Loucy (cell line): Measurements from ENCODE around the gene BHLHE40.

ENCODE experiments used
- H2AFZ ChIP-seq: fragments of 200-600 bp; sonication (generic); 2 replicates; pipeline ENCODE4 v1.6.0; 2016; ENCODE audit warnings: antibody characterized with exemption, mild to moderate bottlenecking, low read length, moderate library complexity
- H3F3A ChIP-seq: fragments of 200-600 bp; 2 replicates; pipeline ENCODE4 v1.6.0; 2016; ENCODE audit warnings: antibody characterized with exemption, low read depth, mild to moderate bottlenecking
- H3K27me3 ChIP-seq: fragments of 200-600 bp; sonication (generic); 2 replicates; pipeline ENCODE4 v1.6.1; 2014; ENCODE audit warnings: low read length, mild to moderate bottlenecking; ENCODE audit not compliant: insufficient read depth, poor library complexity, severe bottlenecking
- H3K36me3 ChIP-seq: fragments of 200-600 bp; sonication (generic); 2 replicates; pipeline ENCODE4 v1.6.1; 2016; ENCODE audit warnings: low read length; ENCODE audit not compliant: insufficient read depth
- H3K4me1 ChIP-seq: fragments of 200-600 bp; sonication (generic); 2 replicates; pipeline ENCODE4 v1.5.1; 2014; ENCODE audit warnings: low read length, mild to moderate bottlenecking; ENCODE audit not compliant: insufficient read depth, poor library complexity, severe bottlenecking
- H3K4me2 ChIP-seq: fragments of 200-600 bp; sonication (generic); 2 replicates; pipeline ENCODE4 v1.6.0; 2014; ENCODE audit warnings: antibody characterized with exemption, low read length, low read depth, mild to moderate bottlenecking; ENCODE audit not compliant: poor library complexity, severe bottlenecking
- H3K4me3 ChIP-seq: fragments of 200-600 bp; sonication (generic); 2 replicates; pipeline ENCODE4 v1.5.1; 2014; ENCODE audit warnings: low read length, mild to moderate bottlenecking, mixed read lengths; ENCODE audit not compliant: poor library complexity, severe bottlenecking
- H3K79me2 ChIP-seq: fragments of 200-600 bp; sonication (generic); 2 replicates; pipeline ENCODE4 v1.6.1; 2014; ENCODE audit warnings: low read length; ENCODE audit not compliant: insufficient read depth
- H3K9ac ChIP-seq: fragments of 200-600 bp; sonication (generic); 2 replicates; pipeline ENCODE4 v1.6.0; 2014; ENCODE audit warnings: mild to moderate bottlenecking, low read depth, low read length, moderate library complexity; ENCODE audit not compliant: poor library complexity, severe bottlenecking
- H3K9me2 ChIP-seq: fragments of 200-600 bp; sonication (generic); replicated peaks from 2 replicates; pipeline ENCODE4 v1.6.1; 2016; ENCODE audit warnings: low read depth, low read length, mixed read lengths
- H3K9me3 ChIP-seq: fragments of 200-600 bp; sonication (generic); 2 replicates; pipeline ENCODE4 v1.6.1; 2014; ENCODE audit warnings: mild to moderate bottlenecking, antibody characterized with exemption, low read length, low read depth; ENCODE audit not compliant: insufficient read depth
- H4K20me1 ChIP-seq: fragments of 200-600 bp; sonication (generic); 2 replicates; pipeline ENCODE4 v1.6.0; 2014; ENCODE audit warnings: antibody characterized with exemption, low read length, mild to moderate bottlenecking; ENCODE audit not compliant: insufficient read depth, poor library complexity, severe bottlenecking
- CTCF ChIP-seq: fragments of 200-600 bp; sonication (generic); conservative IDR thresholded peaks from 2 replicates; pipeline ENCODE4 v1.5.1; 2014; ENCODE audit warnings: mild to moderate bottlenecking, antibody characterized with exemption, low read length
- EZH2phosphoT487 ChIP-seq: fragments of 200-600 bp; IDR thresholded peaks from 2 replicates; pipeline ENCODE4 v1.6.1; 2018; ENCODE audit warnings: antibody characterized with exemption, mild to moderate bottlenecking, moderate library complexity, borderline replicate concordance

The BHLHE40 gene

GRCh38 chr3:5004319-5005152 lies 25.3 kb downstream of the BHLHE40 start:
- TF ChIP-seq CTCF = no peak
- no peak for TF ChIP-seq EZH2phosphoT487
- no peak overlapping the region for H3K9ac ChIP-seq
- H3K27me3 ChIP-seq = no peaks in the 10 kb centered on the region
- no peaks in the 10 kb centered on the region for H3K36me3 ChIP-seq
- H3K4me2 ChIP-seq = no peak overlapping the region
- no peak overlapping the region for H2AFZ ChIP-seq
- no peaks in the 10 kb centered on the region for H3K79me2 ChIP-seq
- no peaks in the 10 kb centered on the region for H4K20me1 ChIP-seq
- H3K9me3 ChIP-seq = no peaks in the 10 kb centered on the region
- H3K9me2 ChIP-seq = no peaks in the 10 kb centered on the region
- peaks cover 36% of the 10 kb centered on the region for H3K4me1 ChIP-seq
- no peak overlapping the region for H3K4me3 ChIP-seq
- H3F3A ChIP-seq = no peaks in the 10 kb centered on the region

GRCh38 chr3:5005367-5005766 lies 26.1 kb downstream of the BHLHE40 start:
- H2AFZ ChIP-seq = no peak overlapping the region
- H3K4me1 ChIP-seq = peaks cover 29% of the 10 kb centered on the region
- H3K9me3 ChIP-seq = no peaks in the 10 kb centered on the region
- H3K9me2 ChIP-seq = no peaks in the 10 kb centered on the region
- no peak overlapping the region for H3K9ac ChIP-seq
- TF ChIP-seq EZH2phosphoT487 = no peak
- TF ChIP-seq CTCF = no peak
- no peak overlapping the region for H3K4me3 ChIP-seq
- H3K4me2 ChIP-seq = no peak overlapping the region
- H3K79me2 ChIP-seq = no peaks in the 10 kb centered on the region
- H3F3A ChIP-seq = no peaks in the 10 kb centered on the region
- no peaks in the 10 kb centered on the region for H3K27me3 ChIP-seq
- no peaks in the 10 kb centered on the region for H4K20me1 ChIP-seq
- no peaks in the 10 kb centered on the region for H3K36me3 ChIP-seq

GRCh38 chr3:5006755-5007202 lies 27.5 kb downstream of the BHLHE40 start:
- Histone ChIP-seq H3K4me2 (no peak overlapping the region), H3K4me3 (no peak overlapping the region), H3K9me3 (no peaks in the 10 kb centered on the region), H3K4me1 (peaks cover 23% of the 10 kb centered on the region), H3K36me3 (no peaks in the 10 kb centered on the region), H2AFZ (no peak overlapping the region), H3F3A (no peaks in the 10 kb centered on the region), H4K20me1 (no peaks in the 10 kb centered on the region), H3K9ac (no peak overlapping the region), H3K79me2 (no peaks in the 10 kb centered on the region), H3K27me3 (no peaks in the 10 kb centered on the region), H3K9me2 (no peaks in the 10 kb centered on the region)
- TF ChIP-seq EZH2phosphoT487 = no peak
- no peak for TF ChIP-seq CTCF
